ENCODE results near the gene B3GNT7.
"Not testable (repeated sequence)": the region's sequence is repeated elsewhere in the genome, so short reads cannot be mapped to it uniquely, and the experiment has no call there.

Gene B3GNT7

DNA sequence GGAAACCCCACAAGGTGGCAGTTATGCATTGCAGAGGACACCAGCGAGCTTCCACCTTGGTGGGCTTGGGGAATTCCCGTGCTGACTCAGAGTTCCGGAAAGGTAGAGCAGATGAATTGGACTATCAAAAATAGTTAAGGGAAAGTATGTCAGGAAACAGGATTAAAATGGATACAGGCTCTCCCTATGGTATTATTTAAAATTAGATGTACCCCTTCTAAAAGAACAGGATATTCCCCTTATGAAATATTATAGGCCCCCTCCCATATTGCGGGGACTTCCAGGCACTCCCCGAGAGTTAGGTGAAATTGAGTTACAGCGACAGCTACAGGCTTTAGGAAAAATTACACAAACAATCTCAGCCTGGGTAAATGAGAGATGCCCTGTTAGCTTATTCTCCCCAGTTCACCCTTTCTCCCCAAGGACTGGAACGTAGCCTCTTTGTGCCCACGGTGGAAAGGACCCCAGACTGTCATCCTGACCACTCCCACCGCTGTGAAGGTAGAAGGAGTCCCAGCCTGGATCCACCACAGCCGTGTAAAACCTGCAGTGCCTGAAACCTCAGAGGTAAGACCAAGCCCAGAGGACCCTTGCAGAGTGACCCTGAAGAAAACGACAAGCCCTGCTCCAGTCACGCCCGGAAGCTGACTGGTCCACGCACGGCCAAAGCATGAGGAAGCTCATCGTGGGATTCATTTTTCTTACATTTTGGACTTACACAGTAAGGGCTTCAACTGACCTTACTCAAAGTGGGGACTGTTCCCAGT lies 10.3 kb downstream of the B3GNT7 start:
- H3K9me3 ChIP-seq (ENCODE audit: control insufficient read depth, low read length); H3K36me3 ChIP-seq (ENCODE audit: control insufficient read depth, insufficient read depth, low read length); H3K4me1 ChIP-seq (ENCODE audit: control insufficient read depth, insufficient read depth, low read length, poor library complexity, severe bottlenecking); H3K4me3 ChIP-seq (ENCODE audit: extremely low read depth, insufficient read depth, low read length, poor library complexity, severe bottlenecking); H3K27ac ChIP-seq (ENCODE audit: low read depth, low read length, severe bottlenecking): not testable (repeated sequence)
- 48 to 49% methylated on average over 7 to 12 of the region's 16 CpGs for WGBS, 2 experiments (ENCODE audit: insufficient coverage in 2 of 2)

DNA sequence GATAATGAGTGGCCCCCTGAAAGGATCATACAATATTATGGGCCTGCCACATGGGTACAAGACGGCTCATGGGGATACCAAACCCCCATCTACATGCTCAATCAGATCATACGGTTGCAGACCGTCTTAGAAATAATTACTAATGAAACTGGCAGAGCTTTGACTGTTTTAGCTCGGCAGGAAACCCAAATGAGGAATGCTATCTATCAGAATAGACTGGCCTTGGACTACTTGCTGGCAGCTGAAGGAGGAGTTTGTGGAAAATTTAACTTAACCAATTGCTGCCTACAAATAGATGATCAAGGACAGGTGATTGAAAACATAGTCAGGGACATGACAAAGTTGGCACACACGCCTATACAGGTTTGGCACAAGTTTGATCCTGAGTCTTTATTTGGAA lies 12.2 kb downstream of the B3GNT7 start:
- H3K9me3 ChIP-seq (ENCODE audit: control insufficient read depth, low read length); H3K4me3 ChIP-seq (ENCODE audit: extremely low read depth, insufficient read depth, low read length, poor library complexity, severe bottlenecking); H3K27ac ChIP-seq (ENCODE audit: low read depth, low read length, severe bottlenecking); H3K36me3 ChIP-seq (ENCODE audit: control insufficient read depth, insufficient read depth, low read length): not testable (repeated sequence)
- peaks cover 11% of the 10 kb centered on the region for H3K4me1 ChIP-seq (ENCODE audit: control insufficient read depth, insufficient read depth, low read length, poor library complexity, severe bottlenecking)
- 100% methylated on average over 1 to 3 of the region's 5 CpGs for WGBS, 2 experiments (ENCODE audit: insufficient coverage in 2 of 2)

DNA sequence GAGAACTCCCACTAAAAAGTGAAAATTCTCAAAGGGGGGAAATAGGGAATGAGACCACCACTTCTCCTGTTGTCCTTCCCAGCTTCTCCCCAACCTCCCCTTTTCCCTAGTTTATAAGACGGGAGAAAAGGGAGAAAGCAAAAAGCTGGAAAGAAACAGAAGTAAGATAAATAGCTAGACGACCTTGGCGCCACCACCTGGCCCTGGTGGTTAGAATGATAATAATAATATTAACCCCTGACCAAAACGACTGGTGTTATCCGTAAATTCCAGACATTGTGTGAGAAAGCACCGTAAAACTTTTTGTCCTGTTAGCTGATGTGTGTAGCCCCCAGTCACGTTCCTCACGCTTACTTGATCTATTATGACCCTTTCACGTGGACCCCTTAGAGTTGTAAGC lies 12.8 kb downstream of the B3GNT7 start:
- not testable (repeated sequence) for H3K27ac ChIP-seq (ENCODE audit: low read depth, low read length, severe bottlenecking); H3K4me3 ChIP-seq (ENCODE audit: extremely low read depth, insufficient read depth, low read length, poor library complexity, severe bottlenecking); H3K36me3 ChIP-seq (ENCODE audit: control insufficient read depth, insufficient read depth, low read length); H3K9me3 ChIP-seq (ENCODE audit: control insufficient read depth, low read length)
- WGBS, 2 experiments (ENCODE audit: insufficient coverage in 2 of 2), result 78% methylated on average over 3 of the region's 9 CpGs; no CpG with 5 or more reads in 1 of the 2 experiments
- peaks cover 11% of the 10 kb centered on the region for H3K4me1 ChIP-seq (ENCODE audit: control insufficient read depth, insufficient read depth, low read length, poor library complexity, severe bottlenecking)

DNA sequence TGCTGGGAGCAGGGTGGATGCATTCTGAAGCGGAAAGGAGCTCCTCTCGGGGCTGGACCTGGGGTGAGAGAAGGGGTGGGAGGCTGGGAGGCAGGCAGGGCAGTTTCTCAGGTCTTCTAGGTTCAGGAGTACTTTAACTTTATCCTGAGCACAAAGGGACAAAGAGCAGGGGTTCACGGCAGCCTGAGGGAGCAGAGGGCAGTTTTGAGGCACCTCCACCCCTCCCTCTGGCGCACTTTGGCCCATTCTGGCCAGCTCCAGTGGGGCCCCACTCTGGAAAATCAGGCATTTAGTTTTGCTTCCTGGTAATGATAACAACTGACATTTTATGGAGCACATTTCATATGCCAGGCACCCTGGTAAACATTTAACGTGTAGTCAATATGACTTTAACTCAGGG lies 14.3 kb downstream of the B3GNT7 start:
- Histone ChIP-seq H3K9me3 (ENCODE audit: control insufficient read depth, low read length) (peaks cover 3% of the 10 kb centered on the region), H3K27ac (ENCODE audit: low read depth, low read length, severe bottlenecking) (no peak overlapping the region), H3K4me1 (ENCODE audit: control insufficient read depth, insufficient read depth, low read length, poor library complexity, severe bottlenecking) (peaks cover 16% of the 10 kb centered on the region), H3K4me3 (ENCODE audit: extremely low read depth, insufficient read depth, low read length, poor library complexity, severe bottlenecking) (no peak overlapping the region), H3K36me3 (ENCODE audit: control insufficient read depth, insufficient read depth, low read length) (no peaks in the 10 kb centered on the region)
- 92 to 98% methylated on average over 4 to 5 of the region's 5 CpGs for WGBS, 2 experiments (ENCODE audit: insufficient coverage in 2 of 2)

DNA sequence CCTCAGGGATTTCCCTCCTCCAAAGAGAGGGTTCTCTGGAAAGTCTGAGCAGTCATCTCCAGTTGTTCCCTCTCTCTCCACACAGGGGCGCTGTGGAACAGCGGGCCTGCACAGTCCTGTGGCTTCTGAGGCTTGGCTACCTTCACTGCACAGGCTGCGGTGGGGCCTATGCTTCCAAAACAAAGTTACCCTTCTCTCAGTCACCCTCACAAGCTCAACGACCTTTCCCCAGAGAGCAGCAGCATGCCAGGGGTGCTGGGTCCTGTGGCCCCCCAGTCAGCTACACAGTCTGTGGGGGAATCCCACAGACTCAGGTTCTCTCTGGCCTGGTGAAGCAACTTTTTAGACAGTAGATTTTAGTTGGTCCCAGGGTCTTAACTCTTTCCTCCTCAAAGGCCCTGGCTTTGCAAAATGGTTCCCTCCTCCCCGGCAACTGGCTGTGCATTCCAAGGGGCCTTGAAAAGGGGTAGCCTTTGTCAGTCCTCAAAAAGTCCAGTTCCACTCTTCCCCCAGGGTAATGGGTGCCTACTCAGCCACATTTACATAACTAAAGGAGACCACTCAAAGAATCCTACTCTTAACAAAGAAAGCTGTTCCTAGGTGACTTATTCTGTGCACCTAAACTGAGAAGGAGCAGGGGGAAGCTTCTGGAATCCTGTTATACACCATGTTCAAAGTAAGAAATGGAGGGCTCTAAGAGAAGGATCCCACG lies 14.9 kb downstream of the B3GNT7 start:
- H3K4me1 ChIP-seq (ENCODE audit: control insufficient read depth, insufficient read depth, low read length, poor library complexity, severe bottlenecking), result peaks cover 16% of the 10 kb centered on the region
- H3K9me3 ChIP-seq (ENCODE audit: control insufficient read depth, low read length), result peaks cover 3% of the 10 kb centered on the region
- H3K27ac ChIP-seq (ENCODE audit: low read depth, low read length, severe bottlenecking), result no peak overlapping the region
- no peak overlapping the region for H3K4me3 ChIP-seq (ENCODE audit: extremely low read depth, insufficient read depth, low read length, poor library complexity, severe bottlenecking)
- WGBS, 2 experiments (ENCODE audit: insufficient coverage in 2 of 2), result 44% methylated on average over 5 to 6 of the region's 6 CpGs
- no peaks in the 10 kb centered on the region for H3K36me3 ChIP-seq (ENCODE audit: control insufficient read depth, insufficient read depth, low read length)

DNA sequence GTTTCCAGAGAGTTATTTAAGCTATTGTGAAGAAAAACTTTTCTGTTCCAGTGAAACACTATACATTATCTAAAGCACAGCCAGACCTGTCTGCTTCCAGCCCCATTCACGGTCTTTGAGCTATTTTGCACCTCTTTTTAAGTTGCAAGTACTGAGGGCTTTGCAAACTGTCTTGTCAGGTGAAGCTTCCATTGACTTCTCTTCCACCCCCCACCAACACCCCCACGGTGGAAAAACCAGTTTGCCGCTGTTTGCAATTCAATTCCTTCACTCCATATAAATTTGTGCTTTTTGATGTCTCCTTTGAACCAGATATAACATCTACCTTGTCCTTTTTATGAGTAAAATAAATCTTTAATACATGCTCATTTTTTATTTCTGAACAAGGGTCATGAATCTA lies 15.7 kb downstream of the B3GNT7 start:
- WGBS, 2 experiments (ENCODE audit: insufficient coverage in 2 of 2), result 8 to 28% methylated on average over 2 to 3 of the region's 3 CpGs
- Histone ChIP-seq H3K4me3 (ENCODE audit: extremely low read depth, insufficient read depth, low read length, poor library complexity, severe bottlenecking) (peak overlapping the region; percentile 64), H3K4me1 (ENCODE audit: control insufficient read depth, insufficient read depth, low read length, poor library complexity, severe bottlenecking) (peaks cover 15% of the 10 kb centered on the region), H3K36me3 (ENCODE audit: control insufficient read depth, insufficient read depth, low read length) (no peaks in the 10 kb centered on the region), H3K27ac (ENCODE audit: low read depth, low read length, severe bottlenecking) (no peak overlapping the region), H3K9me3 (ENCODE audit: control insufficient read depth, low read length) (peaks cover 3% of the 10 kb centered on the region)

DNA sequence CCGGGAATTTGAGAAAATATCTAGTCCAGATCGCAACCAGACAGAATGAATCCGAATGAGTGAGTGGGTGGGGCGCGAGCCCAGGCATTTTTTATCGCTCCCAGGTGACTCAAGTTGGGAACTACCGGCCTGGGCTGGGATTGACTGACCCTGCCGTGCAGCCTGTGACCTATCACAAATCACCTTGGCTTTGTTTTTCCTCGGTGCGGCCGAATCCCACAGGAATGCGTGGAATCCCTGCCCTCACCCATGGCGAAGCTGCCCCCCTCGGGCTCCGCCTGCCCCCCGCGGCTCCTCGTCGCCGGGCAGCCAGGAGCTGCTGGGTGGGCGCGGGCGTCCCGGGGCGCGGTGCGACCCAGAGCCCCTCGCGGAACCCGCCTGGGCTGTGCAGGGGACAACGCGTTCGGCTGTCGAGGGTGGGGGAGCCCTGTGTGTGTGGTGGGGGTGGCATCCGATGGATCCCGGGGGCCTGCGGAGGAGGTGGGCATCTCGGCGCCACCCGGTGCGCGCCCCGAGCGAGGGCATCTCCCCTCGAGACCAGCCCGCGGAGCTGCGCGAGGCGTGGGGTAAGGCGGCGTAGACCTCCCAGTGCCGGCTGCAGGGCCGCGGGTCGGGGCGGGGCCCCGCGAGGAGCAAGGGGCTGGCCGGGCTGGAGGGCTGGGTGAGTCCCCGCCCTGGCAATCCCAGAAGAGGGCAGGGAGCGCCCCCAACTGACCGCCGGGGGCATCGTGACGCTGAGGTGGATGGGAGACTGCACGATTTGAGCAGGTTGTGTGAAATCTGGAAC lies 16.5 kb downstream of the B3GNT7 start:
- 1 to 2% methylated on average over 51 of the region's 67 CpGs for WGBS, 2 experiments (ENCODE audit: insufficient coverage in 2 of 2)
- Histone ChIP-seq H3K4me1 (ENCODE audit: control insufficient read depth, insufficient read depth, low read length, poor library complexity, severe bottlenecking) (peaks cover 9% of the 10 kb centered on the region), H3K36me3 (ENCODE audit: control insufficient read depth, insufficient read depth, low read length) (no peaks in the 10 kb centered on the region), H3K27ac (ENCODE audit: low read depth, low read length, severe bottlenecking) (peak overlapping the region; percentile 62), H3K9me3 (ENCODE audit: control insufficient read depth, low read length) (peaks cover 3% of the 10 kb centered on the region), H3K4me3 (ENCODE audit: extremely low read depth, insufficient read depth, low read length, poor library complexity, severe bottlenecking) (peak overlapping the region; percentile 64)

DNA sequence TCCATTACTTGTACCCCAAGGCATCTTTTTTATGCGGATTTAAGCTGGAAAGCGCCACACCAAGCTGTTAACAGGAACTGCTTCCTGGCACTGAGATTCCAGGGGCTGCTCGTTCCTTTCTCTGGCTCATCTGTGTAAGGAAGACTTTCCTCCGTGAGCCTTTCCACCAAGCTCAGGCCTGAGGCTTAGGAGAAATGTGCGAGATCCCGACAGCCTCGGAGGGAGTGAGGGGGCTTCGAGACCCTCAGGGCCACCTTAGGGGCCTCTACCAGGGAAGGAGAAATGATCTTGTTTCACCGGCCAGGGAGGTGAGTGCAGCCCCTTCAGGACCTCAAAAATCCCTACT lies 17.1 kb downstream of the B3GNT7 start:
- H3K36me3 ChIP-seq (ENCODE audit: control insufficient read depth, insufficient read depth, low read length), result no peaks in the 10 kb centered on the region
- H3K27ac ChIP-seq (ENCODE audit: low read depth, low read length, severe bottlenecking), result no peak overlapping the region
- H3K4me3 ChIP-seq (ENCODE audit: extremely low read depth, insufficient read depth, low read length, poor library complexity, severe bottlenecking), result no peak overlapping the region
- H3K9me3 ChIP-seq (ENCODE audit: control insufficient read depth, low read length), result peaks cover 3% of the 10 kb centered on the region
- WGBS, 2 experiments (ENCODE audit: insufficient coverage in 2 of 2), result 46 to 54% methylated on average over 7 to 9 of the region's 9 CpGs
- H3K4me1 ChIP-seq (ENCODE audit: control insufficient read depth, insufficient read depth, low read length, poor library complexity, severe bottlenecking), result peaks cover 9% of the 10 kb centered on the region

DNA sequence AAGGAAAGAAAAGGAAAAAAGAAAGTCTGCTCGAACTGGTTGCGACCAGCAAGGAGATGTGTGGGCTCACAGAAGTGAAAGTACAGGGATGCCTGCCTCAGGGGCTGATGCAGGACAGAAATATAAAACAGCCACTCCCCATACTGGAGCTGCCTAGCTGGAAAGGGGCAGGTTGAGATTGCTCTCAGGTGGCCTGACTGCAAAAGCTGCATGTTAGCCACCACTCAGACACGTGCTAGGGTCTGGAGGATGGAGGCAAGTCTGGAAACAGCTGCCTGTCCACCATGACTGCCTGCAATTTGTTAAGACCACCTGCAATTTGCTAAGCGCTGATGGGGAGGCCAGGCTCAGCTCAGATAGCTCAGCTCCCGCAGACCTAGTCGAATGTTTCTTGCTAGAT lies 17.9 kb downstream of the B3GNT7 start:
- Histone ChIP-seq H3K4me1 (ENCODE audit: control insufficient read depth, insufficient read depth, low read length, poor library complexity, severe bottlenecking) (peaks cover 9% of the 10 kb centered on the region), H3K4me3 (ENCODE audit: extremely low read depth, insufficient read depth, low read length, poor library complexity, severe bottlenecking) (no peak overlapping the region), H3K27ac (ENCODE audit: low read depth, low read length, severe bottlenecking) (no peak overlapping the region), H3K9me3 (ENCODE audit: control insufficient read depth, low read length) (peaks cover 3% of the 10 kb centered on the region), H3K36me3 (ENCODE audit: control insufficient read depth, insufficient read depth, low read length) (no peaks in the 10 kb centered on the region)
- 54% methylated on average over 2 to 3 of the region's 6 CpGs for WGBS, 2 experiments (ENCODE audit: insufficient coverage in 2 of 2)

DNA sequence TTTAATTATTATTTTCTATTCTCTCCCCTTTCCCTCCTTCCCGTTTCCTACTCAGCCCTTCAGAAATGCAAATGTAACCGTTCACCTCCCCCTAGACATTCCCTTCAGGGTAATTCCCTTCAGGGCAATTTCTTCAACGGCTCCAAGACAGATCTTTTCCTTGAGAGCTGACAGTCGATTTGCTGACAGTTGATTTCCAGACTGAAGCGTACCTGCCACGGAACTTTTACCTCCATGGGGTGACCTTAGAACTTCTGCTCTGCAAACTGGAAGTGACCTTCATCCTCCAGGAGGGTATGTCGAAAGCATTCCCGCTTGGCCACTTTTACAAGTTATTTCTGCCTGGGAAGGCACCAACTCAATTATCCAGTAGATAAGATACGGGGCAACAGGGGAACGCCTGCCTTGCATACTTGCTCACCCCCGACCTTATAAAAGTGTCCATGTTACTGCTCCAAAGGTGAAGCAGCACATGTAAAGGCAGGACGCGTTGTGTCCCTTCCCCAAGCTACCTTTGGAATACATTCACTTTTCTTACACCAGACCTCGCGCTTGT lies 18.5 kb downstream of the B3GNT7 start:
- Histone ChIP-seq H3K27ac (ENCODE audit: low read depth, low read length, severe bottlenecking) (no peak overlapping the region), H3K36me3 (ENCODE audit: control insufficient read depth, insufficient read depth, low read length) (no peaks in the 10 kb centered on the region), H3K9me3 (ENCODE audit: control insufficient read depth, low read length) (peaks cover 3% of the 10 kb centered on the region), H3K4me1 (ENCODE audit: control insufficient read depth, insufficient read depth, low read length, poor library complexity, severe bottlenecking) (peaks cover 9% of the 10 kb centered on the region), H3K4me3 (ENCODE audit: extremely low read depth, insufficient read depth, low read length, poor library complexity, severe bottlenecking) (no peak overlapping the region)
- 55 to 59% methylated on average over 15 of the region's 15 CpGs for WGBS, 2 experiments (ENCODE audit: insufficient coverage in 2 of 2)

Data from mesodermal cell (in vitro differentiated cells).